ENCODE data around the gene TRIP10. TPM values are rescaled to one million over a fixed set of nuclear protein-coding genes. Genes with fewer than 3 reads are reported as not detected.
"Not testable (repeated sequence)": the region's sequence is repeated elsewhere in the genome, so short reads cannot be mapped to it uniquely, and the experiment has no call there.

The TRIP10 gene
- total and polyA plus RNA-seq, 2 experiments from 2014 or later: 54.1 to 67.8 TPM

- no peaks in the 10 kb centered on the region for H3K36me3 ChIP-seq
- peaks cover 4% of the 10 kb centered on the region for H3K27me3 ChIP-seq
- TF ChIP-seq CTCF (IDR thresholded peaks at IDR 0.05; ENCODE audit: low read depth, low read length): no peak
- DNase-seq (ENCODE audit: low read depth in 1 of 2, low spot score in 1 of 2): no peak
- H3K27ac ChIP-seq: no peak overlapping the region
- no peaks in the 10 kb centered on the region for H3K4me1 ChIP-seq (ENCODE audit: low read depth)
- no peak overlapping the region for H3K4me3 ChIP-seq
- no peaks in the 10 kb centered on the region for H3K9me3 ChIP-seq (ENCODE audit: low read depth)
Measured at GRCh38 chr19:6761053-6761676, 21.7 kb downstream of the TRIP10 start.

GRCh38 chr19:6762253-6762797 lies 22.8 kb downstream of the TRIP10 start:
- H3K4me3 ChIP-seq; H3K36me3 ChIP-seq; H3K9me3 ChIP-seq (ENCODE audit: low read depth); H3K4me1 ChIP-seq (ENCODE audit: low read depth); DNase-seq (ENCODE audit: low read depth in 1 of 2, low spot score in 1 of 2); H3K27ac ChIP-seq: not testable (repeated sequence)
- peaks cover 15% of the 10 kb centered on the region for H3K27me3 ChIP-seq

GRCh38 chr19:6765738-6766356 lies 26.4 kb downstream of the TRIP10 start:
- DNase-seq (ENCODE audit: low read depth in 1 of 2, low spot score in 1 of 2): no peak
- Histone ChIP-seq H3K36me3 (no peaks in the 10 kb centered on the region), H3K4me1 (ENCODE audit: low read depth) (no peaks in the 10 kb centered on the region), H3K27me3 (peaks cover 15% of the 10 kb centered on the region), H3K9me3 (ENCODE audit: low read depth) (no peaks in the 10 kb centered on the region), H3K4me3 (no peak overlapping the region), H3K27ac (no peak overlapping the region)
- TF ChIP-seq CTCF (IDR thresholded peaks at IDR 0.05; ENCODE audit: low read depth, low read length): no peak

GRCh38 chr19:6766357-6767080 lies 27.0 kb downstream of the TRIP10 start:
- Histone ChIP-seq H3K27ac (no peak overlapping the region), H3K4me3 (peak overlapping the region; percentile 34), H3K9me3 (ENCODE audit: low read depth) (no peaks in the 10 kb centered on the region), H3K4me1 (ENCODE audit: low read depth) (no peaks in the 10 kb centered on the region), H3K27me3 (peaks cover 15% of the 10 kb centered on the region), H3K36me3 (no peaks in the 10 kb centered on the region)
- DNase-seq (ENCODE audit: low read depth in 1 of 2, low spot score in 1 of 2): no peak
- no peak for TF ChIP-seq CTCF (IDR thresholded peaks at IDR 0.05; ENCODE audit: low read depth, low read length)

GRCh38 chr19:6767081-6767356 lies 27.5 kb downstream of the TRIP10 start:
- DNase-seq (ENCODE audit: low read depth in 1 of 2, low spot score in 1 of 2): no peak
- H3K9me3 ChIP-seq (ENCODE audit: low read depth): no peaks in the 10 kb centered on the region
- H3K36me3 ChIP-seq: no peaks in the 10 kb centered on the region
- TF ChIP-seq CTCF (IDR thresholded peaks at IDR 0.05; ENCODE audit: low read depth, low read length): no peak
- H3K27me3 ChIP-seq: peaks cover 15% of the 10 kb centered on the region
- no peaks in the 10 kb centered on the region for H3K4me1 ChIP-seq (ENCODE audit: low read depth)
- no peak overlapping the region for H3K27ac ChIP-seq
- H3K4me3 ChIP-seq: peak overlapping the region; percentile 34

Measured in cardiac muscle cell (in vitro differentiated cells and primary cell).